ENCODE measurements around the gene GDF7. TPM values are rescaled to one million over a fixed set of nuclear protein-coding genes. Genes with fewer than 3 reads are reported as not detected.

GDF7 gene
- total and polyA plus RNA-seq, 3 donors from 2014 or later, result 0.62 to 1.1 (median 0.69) TPM

DNA sequence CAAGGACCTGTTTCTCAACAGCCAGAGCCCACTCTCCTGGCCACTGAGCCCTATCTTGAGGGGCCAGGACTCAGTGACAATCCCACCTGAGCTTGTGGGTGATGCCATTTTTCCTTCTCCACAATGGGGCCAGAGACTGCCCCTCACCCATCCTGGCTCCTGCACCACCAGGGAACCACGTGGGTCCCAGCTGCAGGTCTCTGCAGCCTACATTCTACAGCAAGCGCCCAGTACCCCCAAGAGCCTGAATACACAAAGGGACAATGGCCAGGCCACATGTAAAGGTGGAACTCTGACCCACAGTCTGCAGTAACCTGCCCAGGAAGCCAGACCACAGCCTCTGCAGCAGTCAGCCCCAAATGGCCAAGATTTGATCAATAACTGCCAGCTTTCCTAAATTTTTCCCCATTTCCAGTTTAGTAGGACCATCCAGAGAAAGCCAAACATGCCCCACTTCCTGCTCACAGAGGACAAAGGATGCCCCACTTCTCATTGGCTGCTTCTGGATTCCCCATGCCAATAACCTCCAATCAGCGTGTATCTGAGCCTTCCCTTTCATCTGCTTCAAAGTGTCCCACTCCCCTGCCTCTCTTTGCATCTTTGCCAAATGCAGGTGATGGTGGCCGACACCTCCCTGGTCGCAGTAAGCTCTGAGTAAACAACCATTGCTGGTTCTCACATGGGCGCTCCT is 35.2 kb upstream of the GDF7 start:
- intact Hi-C loops (cut with DNase I; ENCODE audit: low total_unique reads), result no loop called here
- TF ChIP-seq POLR2A (IDR thresholded peaks at IDR 0.05), result no peak
- no peak for TF ChIP-seq CTCF (IDR thresholded peaks at IDR 0.05)
- H3K4me3 ChIP-seq, result no peak overlapping the region
- no peaks in the 10 kb centered on the region for H3K27me3 ChIP-seq
- H3K36me3 ChIP-seq (ENCODE audit: low read depth, missing control alignments), result no peaks in the 10 kb centered on the region
- DNase-seq, result no peak
- peaks cover 26% of the 10 kb centered on the region for H3K4me1 ChIP-seq
- 93 to 97% methylated on average over 6 of the region's 6 CpGs for WGBS, 2 donors
- H3K27ac ChIP-seq, result no peak overlapping the region
- no peaks in the 10 kb centered on the region for H3K9me3 ChIP-seq

GRCh38 chr2:20632446-20632990 is 34.4 kb upstream of the GDF7 start:
- Histone ChIP-seq H3K4me3 (no peak overlapping the region), H3K27ac (no peak overlapping the region), H3K27me3 (no peaks in the 10 kb centered on the region), H3K36me3 (ENCODE audit: low read depth, missing control alignments) (no peaks in the 10 kb centered on the region), H3K4me1 (peaks cover 18% of the 10 kb centered on the region), H3K9me3 (no peaks in the 10 kb centered on the region)
- TF ChIP-seq POLR2A (IDR thresholded peaks at IDR 0.05), result no peak
- TF ChIP-seq CTCF (IDR thresholded peaks at IDR 0.05), result no peak
- 95 to 100% methylated on average over 7 of the region's 7 CpGs for WGBS, 2 donors
- DNase-seq, result no peak
- intact Hi-C loops (cut with DNase I; ENCODE audit: low total_unique reads), result no loop called here

GRCh38 chr2:20633001-20633400 is 33.9 kb upstream of the GDF7 start:
- H3K4me3 ChIP-seq, result no peak overlapping the region
- no peak for TF ChIP-seq POLR2A (IDR thresholded peaks at IDR 0.05)
- TF ChIP-seq CTCF (IDR thresholded peaks at IDR 0.05), result no peak
- no peaks in the 10 kb centered on the region for H3K36me3 ChIP-seq (ENCODE audit: low read depth, missing control alignments)
- WGBS, 2 donors, result 86 to 95% methylated on average over 4 of the region's 4 CpGs
- intact Hi-C loops (cut with DNase I; ENCODE audit: low total_unique reads), result no loop called here
- peaks cover 16% of the 10 kb centered on the region for H3K4me1 ChIP-seq
- H3K27ac ChIP-seq, result no peak overlapping the region
- no peaks in the 10 kb centered on the region for H3K9me3 ChIP-seq
- no peaks in the 10 kb centered on the region for H3K27me3 ChIP-seq
- no peak for DNase-seq

DNA sequence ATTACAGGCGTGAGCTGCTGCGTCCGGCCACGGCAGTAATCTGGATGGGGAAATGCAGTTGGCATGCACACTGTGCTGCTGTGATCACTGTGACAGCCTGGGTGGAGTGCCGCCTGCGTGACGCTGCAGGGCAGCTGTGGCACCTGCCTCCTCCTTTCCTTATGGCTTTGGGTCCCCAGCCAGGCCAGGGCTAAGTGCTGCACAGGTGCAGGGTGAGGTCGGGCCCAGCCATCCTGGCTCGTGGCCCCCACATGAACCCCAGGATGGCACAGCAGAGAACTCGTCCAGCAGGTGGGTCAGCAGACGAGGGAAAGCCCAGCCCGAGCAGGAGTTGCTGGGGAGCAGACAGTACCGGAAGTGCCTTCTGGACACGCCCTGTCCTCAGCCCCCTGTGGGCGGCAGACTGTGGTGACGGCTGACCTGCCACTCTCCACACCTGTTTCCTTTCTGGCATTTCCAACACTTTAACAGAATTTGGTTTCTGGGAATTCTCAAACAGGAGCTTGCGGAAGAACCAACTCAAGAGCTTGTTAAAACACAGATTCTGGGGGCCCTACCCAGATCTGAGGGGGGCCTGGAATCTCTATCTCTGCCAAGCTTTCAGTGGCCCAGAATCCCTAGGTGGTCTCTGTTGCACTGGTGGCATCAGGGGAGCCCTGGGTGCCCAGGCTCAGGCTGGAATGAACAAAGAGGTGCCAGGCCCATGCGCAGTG is 33.0 kb upstream of the GDF7 start:
- 86 to 95% methylated on average over 4 to 16 of the region's 18 CpGs for WGBS, 2 donors
- no peaks in the 10 kb centered on the region for H3K36me3 ChIP-seq (ENCODE audit: low read depth, missing control alignments)
- no peak for DNase-seq

More for the DNA sequence above, 33.0 kb upstream of the GDF7 start:
- Histone ChIP-seq H3K27me3 (no peaks in the 10 kb centered on the region), H3K9me3 (no peaks in the 10 kb centered on the region), H3K27ac (no peak overlapping the region), H3K4me1 (peaks cover 16% of the 10 kb centered on the region), H3K4me3 (no peak overlapping the region)
- intact Hi-C loops (cut with DNase I; ENCODE audit: low total_unique reads), result no loop called here
- TF ChIP-seq CTCF (IDR thresholded peaks at IDR 0.05), result no peak
- no peak for TF ChIP-seq POLR2A (IDR thresholded peaks at IDR 0.05)
